Measurements from ENCODE around the gene CNP.

Gene CNP

DNA sequence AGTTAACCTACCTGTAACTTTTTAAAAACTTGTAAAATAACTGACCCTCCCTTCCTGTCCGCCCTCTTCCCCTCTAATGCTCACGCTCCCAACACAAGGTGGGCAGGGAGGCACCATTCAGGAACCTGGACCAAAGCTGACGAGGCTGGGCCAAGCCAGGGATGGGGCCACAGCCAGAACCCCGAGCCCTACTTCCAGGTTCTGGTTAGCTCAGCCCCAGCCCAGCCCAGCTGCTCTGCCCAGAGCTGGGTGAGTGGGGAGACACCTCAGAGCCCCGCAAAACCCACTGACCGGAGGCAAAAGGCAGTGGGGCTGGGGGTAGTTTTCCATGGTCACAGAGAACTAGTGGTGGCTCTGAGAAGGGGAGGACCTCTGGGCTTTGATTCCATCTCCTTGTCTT lies 7.4 kb downstream of the CNP start:
- DNase-seq (ENCODE audit: low read depth): no peak
- no peak overlapping the region for H3K4me3 ChIP-seq (ENCODE audit: low read depth, low read length)
- TF ChIP-seq, protein P1, sequence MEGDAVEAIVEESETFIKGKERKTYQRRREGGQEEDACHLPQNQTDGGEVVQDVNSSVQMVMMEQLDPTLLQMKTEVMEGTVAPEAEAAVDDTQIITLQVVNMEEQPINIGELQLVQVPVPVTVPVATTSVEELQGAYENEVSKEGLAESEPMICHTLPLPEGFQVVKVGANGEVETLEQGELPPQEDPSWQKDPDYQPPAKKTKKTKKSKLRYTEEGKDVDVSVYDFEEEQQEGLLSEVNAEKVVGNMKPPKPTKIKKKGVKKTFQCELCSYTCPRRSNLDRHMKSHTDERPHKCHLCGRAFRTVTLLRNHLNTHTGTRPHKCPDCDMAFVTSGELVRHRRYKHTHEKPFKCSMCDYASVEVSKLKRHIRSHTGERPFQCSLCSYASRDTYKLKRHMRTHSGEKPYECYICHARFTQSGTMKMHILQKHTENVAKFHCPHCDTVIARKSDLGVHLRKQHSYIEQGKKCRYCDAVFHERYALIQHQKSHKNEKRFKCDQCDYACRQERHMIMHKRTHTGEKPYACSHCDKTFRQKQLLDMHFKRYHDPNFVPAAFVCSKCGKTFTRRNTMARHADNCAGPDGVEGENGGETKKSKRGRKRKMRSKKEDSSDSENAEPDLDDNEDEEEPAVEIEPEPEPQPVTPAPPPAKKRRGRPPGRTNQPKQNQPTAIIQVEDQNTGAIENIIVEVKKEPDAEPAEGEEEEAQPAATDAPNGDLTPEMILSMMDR (IDR thresholded peaks at IDR 0.05; ENCODE audit: insufficient read depth, low read depth, low read length, missing control alignments): no peak

DNA sequence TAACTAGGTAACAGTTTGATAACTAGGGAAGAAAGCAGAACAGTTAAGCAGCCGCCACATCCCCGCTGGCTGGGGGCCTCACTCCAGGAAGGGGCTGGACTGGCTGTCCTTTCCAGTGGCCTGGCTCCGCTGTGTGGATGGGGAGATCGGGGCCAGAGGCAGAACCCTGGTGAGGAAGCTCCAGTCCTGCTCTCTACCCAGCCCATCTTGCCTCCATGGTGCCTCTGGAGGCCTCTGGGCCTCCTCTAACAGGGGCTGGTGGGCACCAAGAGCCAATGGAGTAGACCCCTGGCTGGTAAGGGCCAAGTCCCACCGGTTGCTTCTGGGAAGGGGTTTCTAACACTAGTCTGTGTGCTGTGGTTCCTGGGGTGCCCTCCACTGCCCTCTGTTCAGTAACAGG lies 8.1 kb downstream of the CNP start:
- no peak overlapping the region for H3K4me3 ChIP-seq (ENCODE audit: low read depth, low read length)
- no peak for DNase-seq (ENCODE audit: low read depth)
- TF ChIP-seq, protein P1 (IDR thresholded peaks at IDR 0.05; ENCODE audit: insufficient read depth, low read depth, low read length, missing control alignments): no peak

DNA sequence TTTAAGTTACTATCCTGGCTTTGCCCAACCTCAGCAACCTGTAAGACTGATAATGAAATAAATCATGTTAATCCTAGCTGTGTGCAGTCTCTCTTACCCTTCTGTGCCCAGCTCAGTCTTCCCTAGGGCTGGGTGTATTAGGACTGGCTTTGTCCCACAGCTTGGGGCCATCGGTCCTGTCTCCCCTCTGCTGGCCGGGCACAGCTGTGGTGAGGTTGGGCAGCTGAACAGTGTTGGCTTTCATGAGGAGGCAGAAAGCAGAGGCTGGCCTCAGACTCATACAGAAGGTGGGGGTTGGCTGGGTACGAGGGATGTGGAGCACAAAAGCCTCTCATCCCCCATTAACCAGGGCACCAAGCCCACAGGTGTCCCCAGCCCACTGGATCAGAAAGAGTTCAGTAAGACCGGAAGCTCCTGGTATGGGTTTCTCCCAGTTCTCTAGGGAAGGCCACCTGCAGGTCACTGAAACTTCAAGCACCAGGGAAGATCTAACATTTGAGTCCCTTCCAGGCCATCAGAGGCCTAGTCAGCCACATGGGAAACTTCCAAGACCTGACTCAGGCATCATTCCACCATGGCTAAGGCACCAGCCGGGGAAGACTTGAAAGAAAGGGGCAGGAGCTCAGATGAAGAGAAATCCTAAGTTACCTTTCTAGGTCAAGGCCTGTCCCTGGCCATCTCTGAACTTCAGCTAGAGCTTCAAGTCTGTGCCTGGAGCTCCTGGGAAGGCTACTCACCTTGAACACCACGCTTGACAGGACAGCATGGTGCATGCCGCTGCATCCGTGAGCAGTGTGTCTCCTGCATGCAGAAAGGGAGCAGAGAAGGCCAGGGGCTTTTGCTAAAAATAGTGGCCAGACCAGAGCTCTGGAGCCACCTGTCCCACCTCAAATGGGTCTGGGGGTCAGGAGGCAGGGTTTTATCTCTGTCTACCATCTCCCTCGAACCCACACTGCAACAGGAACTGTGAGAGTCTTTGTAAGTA lies 8.8 kb downstream of the CNP start:
- TF ChIP-seq, protein P1 (IDR thresholded peaks at IDR 0.05; ENCODE audit: insufficient read depth, low read depth, low read length, missing control alignments): no peak
- DNase-seq (ENCODE audit: low read depth): no peak
- H3K4me3 ChIP-seq (ENCODE audit: low read depth, low read length): no peak overlapping the region

- TF ChIP-seq, protein P1 (IDR thresholded peaks at IDR 0.05; ENCODE audit: insufficient read depth, low read depth, low read length, missing control alignments): no peak
- H3K4me3 ChIP-seq (ENCODE audit: low read depth, low read length): no peak overlapping the region
- peak; percentile 61 for DNase-seq (ENCODE audit: low read depth)
Observed at GRCh38 chr17:41976142-41976768, 9.7 kb downstream of the CNP start.

- TF ChIP-seq, protein P1 (IDR thresholded peaks at IDR 0.05; ENCODE audit: insufficient read depth, low read depth, low read length, missing control alignments): no peak
- no peak overlapping the region for H3K4me3 ChIP-seq (ENCODE audit: low read depth, low read length)
- no peak for DNase-seq (ENCODE audit: low read depth)
Observed at GRCh38 chr17:41977991-41978390, 11.4 kb downstream of the CNP start.

DNA sequence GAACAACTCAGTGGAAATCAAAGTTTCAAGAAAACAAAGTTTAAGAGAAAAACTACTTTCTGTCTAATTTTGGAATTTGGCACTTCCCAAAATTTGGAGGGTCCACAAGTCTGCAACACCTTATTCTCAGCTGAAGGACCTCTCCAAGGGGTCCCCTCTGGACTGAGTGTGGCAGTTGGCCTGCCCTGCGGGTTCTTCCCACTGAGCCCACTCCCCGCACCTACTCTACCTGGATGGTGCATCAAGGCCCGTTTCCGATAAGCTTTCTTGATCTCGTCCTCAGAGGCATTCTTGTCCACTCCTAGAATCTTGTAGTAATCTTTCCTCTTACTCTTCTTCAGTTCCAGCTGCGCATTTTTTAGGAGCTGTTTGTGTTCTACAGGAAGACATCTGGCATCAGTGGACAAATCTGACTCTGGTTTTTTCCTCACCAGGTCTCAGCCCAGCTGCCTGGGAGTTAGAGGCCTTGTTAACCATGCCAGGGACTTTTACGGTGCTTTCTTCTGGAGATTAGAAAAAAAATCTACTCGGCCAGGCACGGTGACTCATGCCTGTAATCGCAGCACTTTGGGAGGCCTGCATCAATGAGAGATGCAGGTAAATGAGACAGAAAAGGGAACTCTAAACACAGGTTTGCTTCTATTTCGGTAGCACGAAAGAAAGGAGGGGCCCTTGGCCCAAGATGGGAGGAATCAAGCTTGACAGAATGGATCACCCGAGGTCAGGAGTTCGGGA lies 15.6 kb downstream of the CNP start:
- TF ChIP-seq, protein P1 (IDR thresholded peaks at IDR 0.05; ENCODE audit: insufficient read depth, low read depth, low read length, missing control alignments): no peak
- no peak for DNase-seq (ENCODE audit: low read depth)
- no peak overlapping the region for H3K4me3 ChIP-seq (ENCODE audit: low read depth, low read length)
